GM21360 (cell line): ENCODE results near the gene SLC16A12.
"Not testable (repeated sequence)": the region's sequence is repeated elsewhere in the genome, so short reads cannot be mapped to it uniquely, and the experiment has no call there.

ENCODE experiments used
- ATAC-seq: cut with Tn5 transposase; IDR thresholded peaks from one replicate; pipeline ENCODE4 v1.9.1; 2021; ENCODE audit warnings: mild to moderate bottlenecking, moderate library complexity; ENCODE audit not compliant: unreplicated experiment

Gene SLC16A12

DNA sequence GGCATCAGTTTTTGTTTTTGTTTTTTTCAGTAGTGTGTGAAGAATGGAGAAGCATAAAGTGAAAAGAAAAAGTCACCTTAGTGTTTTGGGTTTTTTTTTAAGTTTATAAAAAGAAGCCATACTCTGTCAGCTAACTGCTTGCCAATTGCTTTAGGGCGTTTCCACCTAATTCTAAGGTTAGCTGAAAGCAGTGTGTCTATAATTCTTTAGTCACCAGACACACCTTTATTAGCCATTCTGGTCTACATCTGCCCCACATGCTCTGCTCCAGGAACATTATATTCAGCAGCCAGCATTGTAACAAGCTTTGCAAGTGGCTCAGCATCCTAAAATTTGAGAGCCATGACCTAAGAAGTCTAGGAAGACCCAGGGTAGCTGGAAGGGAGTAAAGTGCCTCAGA is 14.1 kb upstream of the SLC16A12 start:
- no peak for ATAC-seq

DNA sequence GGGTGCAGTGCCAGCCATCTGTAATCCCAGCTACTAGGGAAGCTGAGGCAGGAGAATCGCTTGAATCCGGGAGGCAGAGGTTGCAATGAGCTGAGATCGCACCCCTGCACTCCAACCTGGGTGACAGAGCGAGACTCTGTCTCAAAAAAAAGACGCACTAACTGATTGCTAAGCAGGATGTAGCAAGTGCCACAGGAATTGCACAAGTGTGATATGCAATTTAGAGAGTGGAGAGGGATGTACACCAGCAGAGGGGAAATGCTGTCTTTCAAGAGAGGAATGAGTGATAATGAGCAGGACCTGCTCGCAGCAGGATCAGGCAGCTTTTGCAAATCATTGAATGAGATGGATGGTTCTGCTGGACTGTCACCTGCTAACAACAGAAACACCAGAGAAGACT is 13.3 kb upstream of the SLC16A12 start:
- ATAC-seq = no peak

DNA sequence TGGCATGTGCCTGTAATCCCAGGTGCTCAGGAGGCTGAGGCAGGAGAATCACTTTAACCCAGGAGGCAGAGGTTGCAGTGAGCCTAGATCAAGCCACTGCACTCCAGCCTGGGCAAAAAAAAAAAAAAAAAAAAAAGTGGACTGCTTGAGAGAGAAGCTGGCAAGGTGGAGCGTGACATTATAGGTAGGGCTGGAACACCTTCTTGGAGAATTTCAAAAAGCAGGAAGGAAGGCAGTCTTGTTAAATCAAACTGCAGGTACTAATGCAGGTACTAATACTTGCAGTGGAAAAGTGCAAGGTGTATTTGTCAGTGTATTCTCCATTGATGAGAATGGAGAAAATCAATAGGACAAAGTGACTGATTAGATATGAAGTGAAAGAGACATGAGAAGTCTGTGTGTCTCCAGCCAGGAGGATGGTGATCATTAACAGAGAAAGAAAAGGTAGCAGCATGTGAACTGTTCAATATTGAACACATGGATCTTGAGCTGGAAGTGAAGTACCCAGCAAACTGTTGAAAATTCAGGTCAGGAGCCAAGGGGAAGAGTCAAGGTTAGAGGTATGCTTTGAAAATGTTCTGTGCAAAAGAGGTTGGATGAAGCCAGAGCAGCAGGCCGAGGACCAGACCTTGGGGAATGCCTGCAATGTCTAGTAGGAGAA is 12.6 kb upstream of the SLC16A12 start:
- ATAC-seq = no peak

DNA sequence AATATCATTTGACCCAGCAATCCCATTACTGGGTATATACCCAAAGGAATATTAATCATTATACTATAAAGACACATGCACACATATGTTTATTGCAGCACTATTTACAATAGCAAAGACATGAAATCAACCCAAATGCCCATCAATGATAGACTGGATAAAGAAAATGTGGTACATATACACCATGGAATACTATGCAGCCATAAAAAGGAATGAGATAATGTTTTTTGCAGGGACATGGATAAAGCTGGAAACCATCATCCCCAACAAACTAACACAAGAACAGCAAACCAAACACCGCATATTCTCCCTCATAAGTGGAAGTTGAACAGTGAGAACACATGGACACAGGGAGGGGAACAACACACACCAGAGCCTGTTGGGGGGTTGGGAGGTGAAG is 11.3 kb upstream of the SLC16A12 start:
- ATAC-seq = not testable (repeated sequence)

DNA sequence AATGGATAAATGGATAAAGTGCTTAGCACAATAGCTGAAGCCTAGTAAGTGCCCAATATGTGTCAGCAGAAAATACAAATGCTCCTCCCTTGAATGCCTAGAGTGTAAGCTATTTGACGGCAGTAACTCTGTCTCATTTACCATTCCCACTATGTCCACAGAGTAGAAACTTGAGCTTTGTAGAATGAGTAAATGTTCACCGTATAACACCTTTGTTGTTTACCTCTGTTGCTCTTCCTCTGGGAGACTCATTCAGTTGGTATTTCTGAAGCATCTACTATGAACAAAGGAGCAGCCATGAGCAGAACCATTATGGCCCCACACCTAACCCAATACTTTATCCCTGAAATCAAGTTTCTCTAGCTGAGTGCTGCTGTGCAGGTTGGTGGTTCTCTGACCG is 8.4 kb upstream of the SLC16A12 start:
- ATAC-seq = no peak

DNA sequence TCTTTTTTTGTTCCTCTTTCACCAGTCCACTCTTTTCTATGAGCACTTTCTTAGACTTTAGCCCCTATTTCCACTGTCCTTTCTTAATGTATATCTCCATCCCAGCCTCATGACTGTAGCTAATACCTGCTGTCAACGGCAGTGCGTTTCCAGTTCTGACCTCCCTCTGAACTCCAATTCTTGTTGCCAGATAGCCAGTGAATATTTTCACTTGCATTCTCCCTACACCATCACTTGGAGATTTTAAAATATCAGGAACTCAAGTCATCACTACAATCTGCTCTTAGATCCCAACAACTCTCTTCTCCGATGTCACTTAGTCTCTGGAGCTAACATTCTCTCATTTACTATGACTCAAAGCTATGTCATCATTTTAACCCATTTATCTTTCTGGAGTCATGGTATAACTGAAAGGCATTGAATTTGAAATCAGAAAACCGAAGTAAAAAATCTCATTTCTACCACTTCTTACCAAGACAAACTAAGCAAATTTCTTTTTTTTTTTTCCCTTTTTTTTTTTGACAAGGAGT is 5.1 kb upstream of the SLC16A12 start:
- ATAC-seq = no peak

DNA sequence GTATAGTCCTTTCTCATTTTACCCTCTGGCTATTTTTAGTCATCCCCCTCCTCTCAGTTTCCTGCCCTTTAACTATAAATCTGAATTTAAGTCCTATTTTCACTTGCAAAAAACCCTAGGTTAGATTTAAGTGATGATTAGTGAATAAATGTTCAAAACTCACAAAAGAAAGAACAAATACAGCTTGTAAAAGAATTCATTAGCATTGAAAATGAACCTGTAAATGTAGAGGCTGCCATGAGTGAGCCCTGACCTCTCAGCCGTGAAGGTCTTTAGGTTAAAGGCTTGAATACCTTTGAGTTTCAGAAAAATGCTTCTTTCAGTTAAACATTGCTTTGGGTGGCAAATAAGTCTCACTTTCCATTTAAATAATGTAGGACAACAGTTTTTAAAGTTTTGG is 2.0 kb upstream of the SLC16A12 start:
- ATAC-seq = no peak

DNA sequence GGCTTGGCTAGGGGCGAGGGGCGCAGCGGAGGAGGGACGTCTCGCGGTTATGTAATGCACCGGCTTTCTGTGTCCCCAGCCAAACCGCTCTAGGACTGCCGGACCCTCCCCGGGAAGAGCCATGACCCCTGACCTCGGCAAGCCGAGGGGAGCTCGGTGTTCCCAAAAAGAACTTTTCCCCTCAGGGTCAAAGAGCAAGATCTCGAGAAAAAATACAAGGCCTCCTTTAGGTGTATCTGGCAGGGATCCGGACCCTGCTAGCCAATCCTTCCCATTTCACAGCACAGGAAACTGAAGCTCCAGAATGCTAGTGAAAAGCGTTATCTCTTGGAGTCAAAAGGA is 590 bp upstream of the SLC16A12 start:
- no peak for ATAC-seq

DNA sequence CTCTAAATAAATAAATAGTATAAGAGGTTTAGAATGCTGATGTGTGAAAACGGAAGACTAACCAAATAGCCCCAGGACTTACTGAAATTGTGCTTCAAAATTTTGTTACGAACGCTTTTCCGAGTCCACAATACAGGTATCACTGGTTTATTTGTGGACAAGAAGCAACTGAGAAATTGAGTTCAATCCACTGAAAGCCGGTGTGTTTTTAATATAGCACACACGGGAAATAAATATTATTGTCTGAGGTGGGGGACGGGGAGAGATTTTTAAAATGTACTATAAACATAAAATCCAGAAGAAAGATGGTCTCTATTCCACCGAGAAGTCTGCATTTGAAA is 598 bp downstream of the SLC16A12 start:
- ATAC-seq = no peak

DNA sequence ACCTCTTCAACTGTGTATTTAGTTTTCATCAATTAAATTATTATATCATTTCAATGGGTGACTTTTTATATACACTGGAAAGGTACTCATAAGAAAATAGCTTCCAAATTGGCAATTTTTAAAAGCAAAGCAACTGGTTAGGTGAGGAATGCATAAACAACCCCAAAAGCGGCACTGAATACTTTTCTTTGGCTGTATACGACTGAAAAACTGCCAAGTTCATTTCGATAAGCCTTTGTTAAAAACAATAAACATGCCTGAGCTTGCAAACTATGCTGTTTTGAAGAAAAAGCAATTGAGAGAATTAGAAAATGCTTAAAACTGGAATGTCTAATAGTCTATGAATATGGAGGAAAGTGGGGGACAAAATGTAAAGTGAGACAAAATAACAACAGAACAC is 2.9 kb downstream of the SLC16A12 start:
- no peak for ATAC-seq

DNA sequence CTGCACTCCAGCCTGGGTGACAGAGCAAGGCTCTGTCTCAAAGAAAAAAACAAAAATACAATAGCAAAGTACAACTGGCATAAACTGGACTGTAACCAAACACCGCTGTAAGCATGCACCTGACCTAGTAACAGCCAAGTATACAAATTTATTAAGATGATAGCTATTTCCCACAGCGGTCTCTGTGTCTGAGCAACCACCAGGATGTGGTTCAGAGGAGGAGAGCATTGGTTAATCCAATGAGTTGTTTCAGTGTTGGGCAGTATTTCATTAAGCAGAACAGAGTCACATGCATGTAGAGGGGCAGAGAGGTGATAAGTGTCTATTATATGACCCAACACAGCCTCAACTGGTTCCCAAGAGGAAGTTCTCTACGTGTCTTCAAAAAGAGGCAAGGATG is 4.0 kb downstream of the SLC16A12 start:
- no peak for ATAC-seq

DNA sequence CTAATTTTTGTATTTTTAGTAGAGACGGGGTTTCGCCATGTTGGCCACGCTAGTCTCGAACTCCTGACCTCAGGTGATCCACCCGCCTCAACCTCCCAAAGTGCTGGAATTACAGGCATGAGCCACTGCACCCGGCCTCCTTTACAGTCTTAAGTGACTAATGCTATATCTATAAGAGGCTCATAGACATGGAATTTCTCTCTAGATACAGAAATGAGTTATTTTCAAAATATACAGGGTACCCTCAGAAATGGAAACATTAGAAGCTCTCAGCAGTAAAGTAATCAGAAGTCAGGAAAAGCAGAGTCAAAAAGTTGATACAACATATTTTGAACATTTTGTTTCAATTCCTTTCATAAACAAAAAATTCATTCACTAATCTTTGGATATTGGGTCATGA is 5.7 kb downstream of the SLC16A12 start:
- ATAC-seq = not testable (repeated sequence)

DNA sequence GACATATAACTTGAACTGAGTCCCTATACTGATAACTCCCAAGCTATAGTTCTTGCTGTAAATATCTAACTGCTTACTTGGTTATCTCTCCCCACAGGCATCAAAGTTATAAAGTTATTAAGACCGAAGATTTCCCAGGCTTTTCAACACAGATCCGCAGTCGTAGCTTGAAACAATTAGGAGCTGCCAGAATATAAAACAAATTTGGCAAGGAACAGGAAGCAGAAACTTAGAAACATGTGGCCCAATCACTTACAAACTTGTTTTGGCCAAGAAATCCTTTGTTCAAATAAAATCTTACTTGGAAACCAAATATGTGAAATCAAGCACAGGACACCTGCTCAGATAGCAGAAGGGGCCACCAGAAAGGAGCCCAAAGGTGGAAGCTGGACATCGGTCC is 9.0 kb downstream of the SLC16A12 start:
- ATAC-seq = no peak

DNA sequence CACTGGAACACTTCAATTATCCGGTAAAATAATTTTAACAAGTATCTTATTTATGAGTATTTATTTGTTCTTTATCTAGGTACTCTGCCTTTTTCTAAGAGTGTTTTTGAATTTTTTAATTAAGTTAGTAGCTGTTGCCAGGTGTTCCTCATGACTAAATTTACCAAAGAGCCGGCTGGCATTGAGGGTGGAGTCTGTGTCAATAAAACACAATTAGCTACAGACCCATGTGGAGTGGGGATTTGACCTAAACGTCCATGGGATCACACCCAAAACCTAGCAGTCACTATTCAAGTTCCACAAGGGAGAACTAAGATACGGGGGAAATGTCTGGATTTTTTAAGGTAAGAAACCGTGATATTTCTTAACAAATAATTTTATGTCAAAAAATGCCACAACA is 9.8 kb downstream of the SLC16A12 start:
- no peak for ATAC-seq

DNA sequence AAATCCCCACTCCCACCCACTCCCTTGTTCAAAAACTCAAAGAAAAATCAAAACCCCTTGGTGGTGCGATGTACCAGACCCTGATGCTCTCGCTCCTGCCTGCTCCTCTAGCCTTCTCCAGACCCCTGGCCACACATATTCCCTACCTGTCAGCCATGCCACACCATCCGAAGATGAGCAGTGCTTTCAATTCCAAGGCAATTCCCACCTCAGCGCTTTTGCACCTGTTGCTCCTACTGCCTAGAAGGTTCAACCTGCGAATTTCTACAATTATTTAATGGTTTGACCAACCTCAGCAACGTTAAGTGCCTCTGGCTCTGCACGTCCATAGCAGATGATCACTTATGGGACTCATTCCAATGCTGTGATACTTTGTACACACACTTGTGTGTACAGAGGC is 11.1 kb downstream of the SLC16A12 start:
- no peak for ATAC-seq

DNA sequence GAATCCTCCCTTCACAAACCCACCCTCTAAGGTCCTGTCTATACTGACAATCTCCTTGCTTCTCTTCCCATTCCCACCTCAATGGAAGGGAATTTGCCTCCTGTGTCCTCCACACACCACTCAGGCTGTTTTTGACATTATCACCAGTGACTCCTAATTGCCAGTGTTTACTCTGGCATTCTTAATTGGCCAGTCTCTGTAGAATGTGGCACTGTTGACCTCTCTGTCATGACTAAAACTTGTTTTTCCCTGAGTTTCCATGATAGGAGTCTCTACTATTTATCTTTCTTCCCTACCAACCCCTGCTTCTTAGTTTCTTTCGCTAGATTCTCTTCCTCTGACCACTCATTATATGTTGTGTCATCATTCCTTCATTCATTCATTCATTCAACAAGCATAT is 12.1 kb downstream of the SLC16A12 start:
- no peak for ATAC-seq

DNA sequence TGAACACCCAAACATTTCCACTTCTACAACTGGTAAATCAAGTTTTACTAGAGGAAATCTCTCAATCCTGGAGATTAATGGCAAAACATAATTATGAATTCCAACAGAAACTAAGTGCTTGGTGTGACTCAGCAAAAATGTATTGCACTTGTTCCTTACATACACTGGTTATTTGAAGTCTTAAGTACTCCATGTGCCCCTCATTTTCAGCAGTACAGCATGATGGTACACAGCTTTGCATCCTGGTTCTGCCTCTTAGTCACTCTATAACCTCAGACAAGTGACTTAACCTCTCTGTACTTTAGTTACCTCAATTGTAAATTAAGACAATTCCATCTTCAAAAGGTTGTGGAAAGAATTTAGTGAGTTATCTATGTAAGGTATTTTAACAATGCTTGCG is 12.9 kb downstream of the SLC16A12 start:
- no peak for ATAC-seq

DNA sequence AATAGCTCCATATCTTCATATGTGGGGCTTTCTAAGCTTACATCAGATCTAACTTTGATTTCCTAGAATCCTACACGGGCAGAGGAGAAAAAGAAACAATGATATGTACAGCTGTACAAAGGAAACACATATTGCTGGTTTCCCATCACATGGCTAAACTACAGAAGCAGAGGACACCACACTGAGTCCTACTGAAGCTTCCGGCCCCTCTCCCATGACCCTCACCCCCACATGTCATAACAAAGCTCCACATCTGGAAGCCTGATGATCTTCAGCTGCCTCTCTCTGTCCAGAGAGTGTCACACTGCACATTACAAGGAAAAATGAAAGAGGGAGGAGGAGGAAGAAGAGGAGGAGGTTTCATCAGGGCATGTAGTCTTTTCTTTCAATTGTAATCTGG is 14.0 kb downstream of the SLC16A12 start:
- ATAC-seq = no peak

DNA sequence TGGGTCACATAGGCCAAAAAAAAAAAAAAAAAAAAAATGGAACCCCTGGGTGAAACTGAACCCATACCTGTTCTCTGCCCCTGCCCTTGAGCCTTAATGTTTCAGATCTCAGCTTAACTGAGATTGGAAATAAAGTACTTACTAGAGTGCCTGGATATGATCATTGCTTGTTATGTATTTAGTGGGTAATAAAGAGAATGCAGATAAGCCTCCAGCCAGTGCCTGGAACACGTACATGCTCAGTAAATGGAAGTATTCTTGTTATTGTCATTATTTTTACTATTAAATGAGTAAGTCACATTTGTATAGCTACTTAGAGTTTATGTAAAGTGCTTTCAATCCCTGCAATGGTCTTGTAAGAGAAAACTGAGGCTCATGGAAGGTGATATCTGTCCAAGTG is 14.7 kb downstream of the SLC16A12 start:
- no peak for ATAC-seq

DNA sequence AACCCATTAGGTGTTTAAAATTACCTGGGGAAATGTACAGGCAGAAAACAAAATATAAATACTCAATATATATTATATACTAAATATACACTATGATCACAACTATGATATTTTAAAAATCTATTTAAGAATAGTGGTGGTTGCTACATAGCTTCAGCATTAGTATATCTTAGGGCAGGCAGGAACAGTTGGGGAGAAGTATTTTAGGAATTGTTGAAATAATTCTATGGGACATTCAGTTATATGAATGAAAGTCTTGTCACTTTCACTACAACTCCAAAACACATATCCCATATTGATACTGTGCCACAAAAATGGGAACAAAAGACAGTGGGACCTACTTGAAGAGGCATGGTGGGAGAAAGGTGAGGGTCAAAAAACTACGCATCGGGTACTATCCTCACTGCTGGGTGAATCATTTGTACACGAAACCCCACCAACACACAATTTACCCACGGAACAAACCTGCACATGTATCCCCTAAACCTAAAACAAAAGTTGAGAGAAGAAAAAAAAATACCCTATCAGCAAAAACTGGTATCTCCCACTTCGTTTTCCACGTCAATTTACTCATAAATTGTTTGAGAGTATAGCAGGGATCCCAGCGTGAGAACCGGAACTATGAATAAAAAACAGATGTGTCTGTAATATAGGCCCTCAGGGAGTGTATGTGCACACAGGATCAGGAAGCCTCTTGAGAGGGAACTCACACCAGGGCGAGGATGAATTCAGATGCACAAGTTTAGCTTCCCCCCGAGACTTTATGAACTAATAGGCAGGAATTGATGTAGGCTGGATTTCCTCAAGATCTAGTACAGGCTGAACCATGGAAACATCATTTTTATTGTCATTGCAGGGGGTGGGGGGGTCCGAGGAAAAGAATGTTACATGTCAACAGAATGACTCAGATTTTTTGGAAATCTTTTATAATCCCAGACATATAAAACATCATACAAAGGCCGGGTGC is 16.2 kb downstream of the SLC16A12 start:
- no peak for ATAC-seq

DNA sequence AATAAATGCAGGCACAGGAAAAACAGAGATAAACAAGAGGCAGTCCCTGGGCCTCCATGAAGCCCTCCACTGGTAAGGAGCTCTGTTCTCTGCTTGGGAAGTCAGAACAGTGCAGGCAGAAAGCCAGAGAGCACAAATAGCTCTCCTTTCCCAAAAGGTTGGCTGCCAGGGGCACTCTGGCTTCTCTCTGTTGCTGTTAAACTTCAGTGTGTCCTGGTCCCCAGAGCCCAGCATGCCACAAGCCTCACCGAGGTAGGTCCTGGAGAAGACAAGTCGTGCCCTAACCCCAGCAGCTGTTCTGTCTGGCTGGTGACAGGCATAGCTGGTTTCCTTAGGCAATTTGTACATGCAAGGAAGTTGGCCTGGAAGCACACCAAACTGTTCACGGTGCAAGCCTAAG is 17.3 kb downstream of the SLC16A12 start:
- no peak for ATAC-seq

DNA sequence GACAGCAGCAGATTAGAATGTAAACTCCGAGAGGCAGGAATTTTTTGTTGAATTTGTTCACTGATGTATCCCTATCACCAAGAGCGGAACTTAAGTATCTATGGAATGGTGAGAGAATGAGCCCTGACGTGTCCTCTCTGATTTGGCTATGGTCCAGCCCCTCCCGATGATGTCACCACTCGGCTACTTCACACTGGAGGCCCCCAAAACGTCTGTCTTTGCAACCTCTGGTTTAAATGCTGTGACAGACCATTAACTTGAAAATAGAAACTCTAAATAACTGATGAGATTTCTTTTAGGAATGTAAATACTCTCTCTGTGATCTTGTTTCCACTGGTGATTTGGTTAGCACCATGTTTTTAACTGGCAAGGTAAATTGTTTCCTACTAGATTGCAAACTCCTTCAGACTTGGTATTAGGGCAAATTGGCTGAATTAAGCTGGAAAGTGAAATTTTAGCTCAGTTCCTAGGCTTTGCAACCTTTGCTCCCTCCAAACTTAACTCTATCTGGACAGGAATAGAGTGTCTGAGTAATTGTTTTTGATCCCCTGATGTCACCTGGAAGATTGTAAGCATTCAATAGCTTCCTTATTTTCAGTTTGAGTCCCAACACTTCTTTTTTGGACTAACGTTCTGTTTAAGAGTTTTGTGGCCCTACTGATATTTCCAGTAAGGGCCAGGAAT is 19.1 kb downstream of the SLC16A12 start:
- no peak for ATAC-seq
